TTC549 (cell line): Measurements from ENCODE around the gene DMD.

Experiments
- FAIRE-seq: peaks from 2 replicates; lab custom pipeline; 2012; peaks lifted over from hg19 to GRCh38; lab: Jason Lieb, UNC

The DMD gene

DNA sequence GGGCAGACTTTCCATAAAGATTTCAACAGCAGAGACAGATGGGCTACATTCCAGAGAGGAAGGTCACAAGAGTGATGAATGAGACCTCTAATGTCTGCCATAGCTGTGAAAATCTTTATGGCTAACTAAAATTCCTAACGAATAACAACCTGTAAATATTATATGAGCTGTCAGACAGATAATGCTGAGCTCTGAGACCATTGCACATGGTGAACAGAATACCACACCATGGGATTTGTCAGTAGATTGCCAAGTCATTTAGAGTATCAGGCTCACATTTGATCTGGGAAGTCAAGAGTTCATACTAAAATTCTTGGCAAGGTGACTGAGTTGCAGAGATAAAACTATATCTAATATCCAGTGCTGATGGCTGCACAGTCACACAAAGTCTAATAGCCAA, 1880.3 kb downstream of the DMD start:
- FAIRE-seq: no peak

- no peak for FAIRE-seq
These were observed 1882.1 kb downstream of the DMD start for GRCh38 chrX:31329298-31329697.

DNA sequence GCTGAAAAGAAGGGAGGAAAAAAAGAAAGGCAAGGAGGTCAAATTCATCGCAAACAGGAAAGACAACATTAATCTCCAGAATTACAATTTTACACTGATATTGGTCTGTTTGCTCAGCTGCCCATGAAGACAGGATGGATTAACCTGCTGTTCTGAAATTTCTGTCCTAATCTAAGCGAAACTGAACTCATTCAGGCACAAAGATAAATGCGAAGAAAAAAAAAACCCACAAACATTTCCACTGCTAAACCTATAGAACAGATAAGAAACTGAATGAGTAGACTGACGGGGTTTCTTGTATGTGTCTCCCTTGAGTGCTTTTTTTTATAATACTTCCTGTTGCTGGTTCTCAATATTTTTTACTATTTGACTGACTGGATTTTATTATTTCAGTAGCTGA, 1887.7 kb downstream of the DMD start:
- no peak for FAIRE-seq

GRCh38 chrX:31320740-31321139, 1890.6 kb downstream of the DMD start:
- no peak for FAIRE-seq

DNA sequence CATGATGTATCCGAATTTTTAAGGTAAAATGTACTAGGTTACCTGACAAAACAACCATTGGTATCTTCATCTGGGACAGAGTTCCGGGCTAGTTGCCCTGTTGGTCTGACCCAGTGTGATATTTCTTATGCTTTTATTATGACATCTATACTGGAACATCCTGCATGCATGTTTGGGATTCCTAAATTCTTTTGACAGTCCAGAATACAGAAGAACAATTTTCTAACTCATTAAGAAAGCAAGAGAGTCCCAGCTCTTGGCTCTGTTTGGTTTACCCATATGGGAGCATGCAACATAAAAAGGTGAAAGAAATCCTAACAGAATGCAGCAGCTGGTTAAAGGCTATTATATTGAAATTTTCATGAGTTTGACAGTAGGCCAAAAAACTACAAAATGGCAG, 1891.8 kb downstream of the DMD start:
- no peak for FAIRE-seq

- FAIRE-seq: no peak
These were observed 1892.5 kb downstream of the DMD start for GRCh38 chrX:31318866-31319265.

GRCh38 chrX:31316340-31316991, 1894.9 kb downstream of the DMD start:
- no peak for FAIRE-seq

DNA sequence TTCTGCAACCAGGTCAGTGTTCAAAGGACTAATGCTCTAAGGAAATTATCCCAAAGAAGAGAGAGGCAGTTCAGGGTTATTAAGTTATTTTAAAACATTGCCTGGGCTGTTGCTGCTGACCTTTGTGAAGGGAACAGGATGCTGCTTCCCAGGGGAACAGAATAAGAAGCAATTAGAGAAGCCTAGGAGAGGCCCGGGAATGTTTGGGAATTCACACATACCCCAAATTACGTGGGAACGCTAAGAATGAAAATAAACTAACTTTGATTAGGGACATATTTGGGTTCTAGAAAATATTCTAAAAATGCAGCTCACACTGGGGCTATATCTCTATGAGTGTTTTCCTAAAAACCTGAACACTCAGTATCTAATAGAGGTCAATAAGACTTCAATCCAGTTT, 1896.4 kb downstream of the DMD start:
- no peak for FAIRE-seq

DNA sequence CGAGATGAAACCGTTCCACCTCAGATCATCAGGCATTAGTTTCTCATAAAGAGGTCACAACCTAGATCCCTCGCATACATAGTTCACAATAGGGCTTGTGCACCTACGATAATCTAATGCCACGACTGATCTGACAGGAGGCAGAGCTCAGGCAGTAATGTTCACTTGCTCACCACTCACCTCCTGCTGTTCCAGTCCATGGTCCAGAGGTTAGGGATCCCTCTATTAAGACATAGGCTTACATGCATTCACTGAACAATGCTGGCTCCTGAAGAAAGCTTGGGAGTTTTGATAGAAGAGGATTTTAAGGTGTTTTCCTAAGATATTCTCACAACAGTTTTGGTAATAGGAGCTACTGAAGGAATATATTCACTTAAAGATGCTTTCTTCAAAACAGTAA, 1903.4 kb downstream of the DMD start:
- FAIRE-seq: no peak

DNA sequence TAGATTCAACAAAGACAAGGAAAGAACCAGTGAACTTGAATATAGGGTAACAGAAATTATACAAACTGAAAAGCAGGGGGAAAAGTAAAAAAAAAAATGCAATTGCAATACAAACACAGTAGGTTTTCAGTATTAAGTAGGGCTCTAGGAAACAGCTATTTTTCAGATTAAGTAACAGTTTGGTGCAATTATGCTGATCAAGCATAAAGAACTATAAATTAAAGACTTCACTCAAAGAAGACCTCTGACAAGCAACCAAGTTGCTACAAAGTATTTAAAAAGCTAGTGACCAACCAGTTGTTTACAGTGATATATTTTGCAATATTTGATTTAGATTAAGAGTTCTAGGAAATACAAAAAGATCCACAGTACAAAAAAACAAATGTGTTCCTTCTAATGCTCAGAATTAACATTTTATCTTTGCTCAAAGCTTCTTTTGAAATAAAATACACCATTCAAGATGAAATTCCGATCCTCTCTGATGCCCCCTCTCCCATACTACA, 1908.7 kb downstream of the DMD start:
- FAIRE-seq: no peak

GRCh38 chrX:31301941-31302340, 1909.4 kb downstream of the DMD start:
- FAIRE-seq: no peak

- FAIRE-seq: no peak
These were observed 1910.1 kb downstream of the DMD start for GRCh38 chrX:31301203-31301602.

- no peak for FAIRE-seq
These were observed 1912.4 kb downstream of the DMD start for GRCh38 chrX:31298916-31299315.

GRCh38 chrX:31297881-31298280, 1913.5 kb downstream of the DMD start:
- no peak for FAIRE-seq

- FAIRE-seq: no peak
These were observed 1916.9 kb downstream of the DMD start for GRCh38 chrX:31294475-31294874.

DNA sequence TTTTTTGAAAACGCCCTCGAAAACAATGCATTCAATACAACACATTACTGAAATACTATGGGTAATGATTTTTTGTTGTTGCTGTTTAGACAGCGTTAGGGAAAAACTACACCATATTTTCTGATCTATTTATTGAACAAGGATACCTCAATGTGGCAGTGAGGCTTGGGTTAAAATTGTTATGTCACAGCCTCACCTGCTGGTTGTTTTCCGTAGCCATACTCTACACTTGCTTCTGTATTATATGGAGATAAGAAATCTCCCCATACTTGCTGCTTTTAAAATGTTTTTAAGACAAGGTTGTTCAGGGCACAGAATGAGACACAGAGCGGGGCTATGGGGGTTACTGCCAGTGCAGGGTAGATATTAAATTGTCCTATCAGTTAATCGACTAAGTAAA, 1917.9 kb downstream of the DMD start:
- FAIRE-seq: no peak

DNA sequence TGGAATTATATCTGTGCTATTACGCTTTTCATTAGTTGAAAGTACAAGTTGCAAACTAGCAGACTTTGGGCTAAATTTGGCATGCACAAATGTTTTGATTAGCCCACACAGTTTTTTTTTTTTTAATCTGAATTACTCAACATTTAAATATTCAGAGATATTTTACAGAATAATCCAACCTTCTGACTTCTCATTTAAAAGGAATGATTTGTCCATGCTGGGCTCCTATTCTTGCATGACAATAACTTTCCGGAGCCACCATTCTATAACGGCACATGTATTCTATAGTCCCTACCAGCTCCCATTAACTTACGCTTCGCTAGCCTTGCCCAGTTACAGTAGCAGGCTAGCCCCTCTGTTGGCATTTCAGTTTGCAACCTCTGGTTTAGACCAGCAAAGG, 1920.2 kb downstream of the DMD start:
- no peak for FAIRE-seq

GRCh38 chrX:31287861-31288260, 1923.5 kb downstream of the DMD start:
- FAIRE-seq: no peak

DNA sequence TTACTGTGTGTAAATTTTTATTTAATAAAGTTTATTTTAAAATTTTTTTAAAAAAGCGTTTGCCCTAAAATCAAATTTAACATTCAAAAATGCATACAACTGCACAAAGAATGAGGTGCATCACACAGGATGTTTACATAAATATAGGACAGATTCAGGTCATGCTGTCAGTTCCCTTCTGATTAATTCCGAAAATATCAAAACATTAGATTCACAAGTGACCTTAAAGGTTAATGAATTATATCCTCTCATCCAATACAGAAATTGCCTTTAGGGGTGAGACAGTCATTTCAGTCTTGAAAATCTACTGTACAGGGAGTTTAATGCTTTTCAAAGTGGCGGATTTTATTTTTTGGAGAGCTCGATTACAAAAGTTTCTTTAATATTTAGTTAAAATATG, 1930.8 kb downstream of the DMD start:
- FAIRE-seq: no peak

GRCh38 chrX:31279359-31279758, 1932.0 kb downstream of the DMD start:
- FAIRE-seq: no peak

GRCh38 chrX:31272472-31272775, 1938.9 kb downstream of the DMD start:
- FAIRE-seq: no peak

GRCh38 chrX:31271615-31272471, 1939.5 kb downstream of the DMD start:
- FAIRE-seq: no peak

GRCh38 chrX:31269914-31270313, 1941.4 kb downstream of the DMD start:
- FAIRE-seq: no peak

- FAIRE-seq: no peak
These were observed 1943.0 kb downstream of the DMD start for GRCh38 chrX:31268359-31268758.
